Liver (tissue), 3 donors: ENCODE results near the gene SYCN.
"Not testable (repeated sequence)": the region's sequence is repeated elsewhere in the genome, so short reads cannot be mapped to it uniquely, and the experiment has no call there.

Experiments used
- EGR1 ChIP-seq, 2 donors: IDR thresholded peaks; 2 replicates each; pipeline ENCODE4 v1.6.1; 2016 to 2018; ENCODE audit warnings: antibody characterized with exemption in 2 of 2, low read depth in 2 of 2
- GABPA ChIP-seq, 2 donors: IDR thresholded peaks in 1 of 2; conservative IDR thresholded peaks in 1 of 2; 2 replicates each; pipeline ENCODE4 v1.6.1; 2016; ENCODE audit warnings: antibody characterized with exemption in 2 of 2, mild to moderate bottlenecking in 1 of 2, moderate library complexity in 1 of 2
- HNF4G ChIP-seq: IDR thresholded peaks from 2 replicates; pipeline ENCODE4 v1.6.1; 2016; ENCODE audit warnings: antibody characterized with exemption
- JUND ChIP-seq, 2 donors: IDR thresholded peaks; 2 replicates each; pipeline ENCODE4 v1.6.1; 2016; ENCODE audit warnings: antibody characterized with exemption in 2 of 2
- NR2F2 ChIP-seq: IDR thresholded peaks from 2 replicates; pipeline ENCODE4 v1.6.1; 2016; ENCODE audit warnings: antibody characterized with exemption
- RAD21 ChIP-seq, 2 donors: IDR thresholded peaks; 2 replicates each; pipeline ENCODE4 v1.6.1; 2016; ENCODE audit warnings: antibody characterized with exemption in 2 of 2, mild to moderate bottlenecking in 2 of 2
- SP1 ChIP-seq: IDR thresholded peaks from 2 replicates; pipeline ENCODE4 v1.6.1; 2018; ENCODE audit warnings: antibody characterized with exemption, mild to moderate bottlenecking
- TAF1 ChIP-seq: conservative IDR thresholded peaks from 2 replicates; pipeline ENCODE4 v1.6.1; 2016; ENCODE audit warnings: antibody characterized with exemption, mild to moderate bottlenecking
- YY1 ChIP-seq: IDR thresholded peaks from 2 replicates; pipeline ENCODE4 v1.6.1; 2016; ENCODE audit warnings: antibody characterized with exemption, mild to moderate bottlenecking
- TF ChIP-seq, protein P1 (sequence below): fragments of 150-350 bp; IDR thresholded peaks from 2 replicates; pipeline ENCODE4 v1.5.1; 2017; ENCODE audit warnings: improper control_type of control experiment, low read depth, low read length; ENCODE audit not compliant: missing input control
- TF ChIP-seq, protein P2 (sequence below): IDR thresholded peaks from 2 replicates; pipeline ENCODE4 v1.6.1; 2016; ENCODE audit warnings: antibody characterized with exemption
- TF ChIP-seq, protein P3 (sequence below): IDR thresholded peaks from 2 replicates; pipeline ENCODE4 v1.6.1; 2016; ENCODE audit warnings: antibody characterized with exemption, mild to moderate bottlenecking
- TF ChIP-seq, protein P4 (sequence below): IDR thresholded peaks from 2 replicates; pipeline ENCODE4 v1.6.1; 2016; ENCODE audit warnings: antibody characterized with exemption
- donor health status: healthy.
- donor health status: healthy.

DNA sequence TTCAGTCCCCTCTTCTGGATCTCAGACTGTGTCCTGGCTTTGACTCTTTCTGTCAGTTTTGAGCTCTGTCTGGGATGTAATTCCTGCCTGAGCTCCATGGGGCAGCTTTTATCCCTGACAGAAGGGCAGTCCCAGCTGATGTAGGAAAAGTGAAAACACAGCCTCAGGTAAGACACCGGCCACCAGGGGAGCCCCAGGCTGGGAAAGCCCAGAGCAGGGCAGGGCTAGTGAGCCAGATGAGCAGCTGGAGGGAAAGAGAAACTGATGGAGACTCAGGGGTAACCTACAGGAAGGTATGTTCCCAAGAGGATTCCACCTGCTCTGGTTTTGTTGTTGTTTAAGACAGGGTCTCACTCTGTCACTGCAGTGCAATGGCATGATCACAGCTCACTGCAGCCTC lies 41.1 kb upstream of the SYCN start:
- TF ChIP-seq JUND (IDR thresholded peaks at IDR 0.05); NR2F2; RAD21 (IDR thresholded peaks at IDR 0.05); GABPA (IDR thresholded peaks at IDR 0.05 in 1 of 2, conservative IDR thresholded peaks at IDR 0.05 in 1 of 2); SP1; YY1; TAF1; EGR1 (IDR thresholded peaks at IDR 0.05; ENCODE audit: low read depth in 2 of 2); HNF4G: not testable (repeated sequence)
- TF ChIP-seq, protein P1, sequence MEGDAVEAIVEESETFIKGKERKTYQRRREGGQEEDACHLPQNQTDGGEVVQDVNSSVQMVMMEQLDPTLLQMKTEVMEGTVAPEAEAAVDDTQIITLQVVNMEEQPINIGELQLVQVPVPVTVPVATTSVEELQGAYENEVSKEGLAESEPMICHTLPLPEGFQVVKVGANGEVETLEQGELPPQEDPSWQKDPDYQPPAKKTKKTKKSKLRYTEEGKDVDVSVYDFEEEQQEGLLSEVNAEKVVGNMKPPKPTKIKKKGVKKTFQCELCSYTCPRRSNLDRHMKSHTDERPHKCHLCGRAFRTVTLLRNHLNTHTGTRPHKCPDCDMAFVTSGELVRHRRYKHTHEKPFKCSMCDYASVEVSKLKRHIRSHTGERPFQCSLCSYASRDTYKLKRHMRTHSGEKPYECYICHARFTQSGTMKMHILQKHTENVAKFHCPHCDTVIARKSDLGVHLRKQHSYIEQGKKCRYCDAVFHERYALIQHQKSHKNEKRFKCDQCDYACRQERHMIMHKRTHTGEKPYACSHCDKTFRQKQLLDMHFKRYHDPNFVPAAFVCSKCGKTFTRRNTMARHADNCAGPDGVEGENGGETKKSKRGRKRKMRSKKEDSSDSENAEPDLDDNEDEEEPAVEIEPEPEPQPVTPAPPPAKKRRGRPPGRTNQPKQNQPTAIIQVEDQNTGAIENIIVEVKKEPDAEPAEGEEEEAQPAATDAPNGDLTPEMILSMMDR: not testable (repeated sequence)
- TF ChIP-seq, protein P2, sequence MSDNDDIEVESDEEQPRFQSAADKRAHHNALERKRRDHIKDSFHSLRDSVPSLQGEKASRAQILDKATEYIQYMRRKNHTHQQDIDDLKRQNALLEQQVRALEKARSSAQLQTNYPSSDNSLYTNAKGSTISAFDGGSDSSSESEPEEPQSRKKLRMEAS: not testable (repeated sequence)
- TF ChIP-seq, protein P3, sequence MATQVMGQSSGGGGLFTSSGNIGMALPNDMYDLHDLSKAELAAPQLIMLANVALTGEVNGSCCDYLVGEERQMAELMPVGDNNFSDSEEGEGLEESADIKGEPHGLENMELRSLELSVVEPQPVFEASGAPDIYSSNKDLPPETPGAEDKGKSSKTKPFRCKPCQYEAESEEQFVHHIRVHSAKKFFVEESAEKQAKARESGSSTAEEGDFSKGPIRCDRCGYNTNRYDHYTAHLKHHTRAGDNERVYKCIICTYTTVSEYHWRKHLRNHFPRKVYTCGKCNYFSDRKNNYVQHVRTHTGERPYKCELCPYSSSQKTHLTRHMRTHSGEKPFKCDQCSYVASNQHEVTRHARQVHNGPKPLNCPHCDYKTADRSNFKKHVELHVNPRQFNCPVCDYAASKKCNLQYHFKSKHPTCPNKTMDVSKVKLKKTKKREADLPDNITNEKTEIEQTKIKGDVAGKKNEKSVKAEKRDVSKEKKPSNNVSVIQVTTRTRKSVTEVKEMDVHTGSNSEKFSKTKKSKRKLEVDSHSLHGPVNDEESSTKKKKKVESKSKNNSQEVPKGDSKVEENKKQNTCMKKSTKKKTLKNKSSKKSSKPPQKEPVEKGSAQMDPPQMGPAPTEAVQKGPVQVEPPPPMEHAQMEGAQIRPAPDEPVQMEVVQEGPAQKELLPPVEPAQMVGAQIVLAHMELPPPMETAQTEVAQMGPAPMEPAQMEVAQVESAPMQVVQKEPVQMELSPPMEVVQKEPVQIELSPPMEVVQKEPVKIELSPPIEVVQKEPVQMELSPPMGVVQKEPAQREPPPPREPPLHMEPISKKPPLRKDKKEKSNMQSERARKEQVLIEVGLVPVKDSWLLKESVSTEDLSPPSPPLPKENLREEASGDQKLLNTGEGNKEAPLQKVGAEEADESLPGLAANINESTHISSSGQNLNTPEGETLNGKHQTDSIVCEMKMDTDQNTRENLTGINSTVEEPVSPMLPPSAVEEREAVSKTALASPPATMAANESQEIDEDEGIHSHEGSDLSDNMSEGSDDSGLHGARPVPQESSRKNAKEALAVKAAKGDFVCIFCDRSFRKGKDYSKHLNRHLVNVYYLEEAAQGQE: not testable (repeated sequence)
- TF ChIP-seq, protein P4, sequence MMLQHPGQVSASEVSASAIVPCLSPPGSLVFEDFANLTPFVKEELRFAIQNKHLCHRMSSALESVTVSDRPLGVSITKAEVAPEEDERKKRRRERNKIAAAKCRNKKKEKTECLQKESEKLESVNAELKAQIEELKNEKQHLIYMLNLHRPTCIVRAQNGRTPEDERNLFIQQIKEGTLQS: not testable (repeated sequence)
